Colonic mucosa (tissue), 4 donors: ENCODE measurements around the gene GPS2. TPM values are rescaled to one million over a fixed set of nuclear protein-coding genes. Genes with fewer than 3 reads are reported as not detected.

ENCODE experiments used
- DNase-seq: peaks from one replicate; pipeline ENCODE4 v3.0.0-alpha.2; 2020
- H3K27ac ChIP-seq: fragments of 200-600 bp; one replicate; pipeline ENCODE4 v1.8.0; 2021
- H3K27me3 ChIP-seq: fragments of 200-600 bp; one replicate; pipeline ENCODE4 v1.8.0; 2021
- H3K36me3 ChIP-seq: fragments of 200-600 bp; one replicate; pipeline ENCODE4 v1.8.0; 2021
- H3K4me1 ChIP-seq: fragments of 200-600 bp; one replicate; pipeline ENCODE4 v1.8.0; 2021; ENCODE audit warnings: mild to moderate bottlenecking
- H3K4me3 ChIP-seq: fragments of 200-600 bp; one replicate; pipeline ENCODE4 v1.8.0; 2021
- H3K9ac ChIP-seq, 2 donors: one replicate each; pipeline ENCODE4 v1.7.0; 2013; ENCODE audit warnings: control low read depth in 2 of 2, low read depth in 2 of 2, low read length in 2 of 2
- H3K9me3 ChIP-seq: fragments of 200-600 bp; one replicate; pipeline ENCODE4 v1.8.0; 2021
- CTCF ChIP-seq: fragments of 200-600 bp; IDR thresholded peaks from one replicate; pipeline ENCODE4 v1.8.0; 2022; ENCODE audit warnings: antibody characterized with exemption, mild to moderate bottlenecking
- intact Hi-C: fragments of 100-400 bp; cut with DNase I; formaldehyde crosslinking; loops from one replicate; pipeline ENCODE4 v1.14.1; 2022
- total RNA-seq, 2 donors: library from RNA; stranded (reverse); fragmentation: NEBNext Ultra II Directional in 1 of 2; extraction: Animal tissue kit (Norgen Biotek cat#: 25700) in 1 of 2; gene quantifications; one replicate each; pipeline ENCODE4 v1.2.1, GENCODE V29; 2021
- donor health status: healthy.
- donor health status: DM: no; HTN: no; CAD: no.
- donor health status: DM: no; HTN: no; CAD: no.

GPS2 gene
- total RNA-seq, 2 donors from 2014 or later = 53.8 to 85.7 TPM

- Histone ChIP-seq H3K4me1 (peaks cover 20% of the 10 kb centered on the region), H3K27me3 (no peaks in the 10 kb centered on the region), H3K9ac (peak overlapping the region; percentile 92), H3K27ac (peak overlapping the region; percentile 92), H3K9me3 (no peaks in the 10 kb centered on the region), H3K36me3 (peaks cover 30% of the 10 kb centered on the region), H3K4me3 (peak overlapping the region; percentile 98)
- DNase-seq = no peak
- no peak for TF ChIP-seq CTCF
- intact Hi-C loops = no loop called here
Measured at GRCh38 chr17:7313890-7314718, 1.1 kb downstream of the GPS2 start.

GRCh38 chr17:7313088-7313889, 1.9 kb downstream of the GPS2 start:
- no peaks in the 10 kb centered on the region for H3K27me3 ChIP-seq
- H3K36me3 ChIP-seq = peaks cover 30% of the 10 kb centered on the region
- H3K9me3 ChIP-seq = no peaks in the 10 kb centered on the region
- no peak overlapping the region for H3K4me3 ChIP-seq
- TF ChIP-seq CTCF = no peak
- intact Hi-C loops = no loop called here
- H3K4me1 ChIP-seq = peaks cover 20% of the 10 kb centered on the region
- no peak overlapping the region for H3K27ac ChIP-seq
- no peak overlapping the region for H3K9ac ChIP-seq
- DNase-seq = no peak

- peaks cover 20% of the 10 kb centered on the region for H3K4me1 ChIP-seq
- TF ChIP-seq CTCF = no peak
- no peaks in the 10 kb centered on the region for H3K27me3 ChIP-seq
- peak overlapping the region in 1 of 2 donors; percentile 23 for H3K9ac ChIP-seq
- H3K36me3 ChIP-seq = peaks cover 30% of the 10 kb centered on the region
- no peak for DNase-seq
- H3K4me3 ChIP-seq = no peak overlapping the region
- intact Hi-C loops = no loop called here
- no peaks in the 10 kb centered on the region for H3K9me3 ChIP-seq
- H3K27ac ChIP-seq = no peak overlapping the region
Measured at GRCh38 chr17:7312432-7313087, 2.6 kb downstream of the GPS2 start.

GRCh38 chr17:7311110-7311705, 4.0 kb downstream of the GPS2 start:
- H3K27ac ChIP-seq = no peak overlapping the region
- no peaks in the 10 kb centered on the region for H3K27me3 ChIP-seq
- peaks cover 30% of the 10 kb centered on the region for H3K36me3 ChIP-seq
- no peak for DNase-seq
- no peak overlapping the region for H3K9ac ChIP-seq
- intact Hi-C loops = no loop called here
- H3K4me1 ChIP-seq = peaks cover 20% of the 10 kb centered on the region
- TF ChIP-seq CTCF = no peak
- no peaks in the 10 kb centered on the region for H3K9me3 ChIP-seq
- H3K4me3 ChIP-seq = no peak overlapping the region

DNA sequence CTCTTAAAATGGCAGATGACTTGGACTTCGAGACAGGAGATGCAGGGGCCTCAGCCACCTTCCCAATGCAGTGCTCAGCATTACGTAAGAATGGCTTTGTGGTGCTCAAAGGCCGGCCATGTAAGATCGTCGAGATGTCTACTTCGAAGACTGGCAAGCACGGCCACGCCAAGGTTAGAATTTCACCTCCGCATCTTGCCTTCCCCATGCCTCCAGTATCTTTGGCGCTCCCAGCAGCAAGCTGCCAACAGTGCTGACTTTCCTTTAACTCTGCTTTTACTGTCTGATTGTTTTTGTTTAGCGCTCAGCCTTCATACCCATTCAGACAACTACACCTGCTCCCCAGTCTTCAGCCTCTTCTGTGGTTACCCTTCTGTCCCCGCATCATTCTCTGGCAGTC, 5.5 kb downstream of the GPS2 start:
- Histone ChIP-seq H3K27ac (peak overlapping the region; percentile 92), H3K9me3 (no peaks in the 10 kb centered on the region), H3K4me3 (no peak overlapping the region), H3K4me1 (peaks cover 16% of the 10 kb centered on the region), H3K27me3 (no peaks in the 10 kb centered on the region), H3K36me3 (peaks cover 30% of the 10 kb centered on the region), H3K9ac (peak overlapping the region in 1 of 2 donors; percentile 79)
- intact Hi-C loops = no loop called here
- DNase-seq = no peak
- TF ChIP-seq CTCF = no peak
